NB4 (cell line): ENCODE results near the gene CASKIN2.
"Not testable (repeated sequence)": the region's sequence is repeated elsewhere in the genome, so short reads cannot be mapped to it uniquely, and the experiment has no call there.

ENCODE experiments used
- DNase-seq: peaks from one replicate; pipeline ENCODE4 v3.0.0; 2010; ENCODE audit warnings: low read depth
- H3K4me3 ChIP-seq: one replicate; pipeline ENCODE4 v1.5.1; 2011; ENCODE audit warnings: mild to moderate bottlenecking, low read depth, low read length, moderate library complexity
- MYC ChIP-seq: IDR thresholded peaks from 2 replicates; pipeline ENCODE4 v1.6.1; 2011; ENCODE audit warnings: low read depth, low read length
- POLR2A ChIP-seq: IDR thresholded peaks from 2 replicates; pipeline ENCODE4 v1.6.1; 2011; ENCODE audit warnings: mild to moderate bottlenecking; ENCODE audit not compliant: insufficient read length; ENCODE audit errors: extremely low read depth
- TF ChIP-seq, protein P1 (sequence below): IDR thresholded peaks from 2 replicates; pipeline ENCODE4 v1.6.1; 2011; ENCODE audit warnings: low read depth, low read length
- TF ChIP-seq, protein P2 (sequence below): IDR thresholded peaks from one replicate; pipeline ENCODE4 v1.5.1; 2012; ENCODE audit warnings: low read depth, low read length

The CASKIN2 gene

DNA sequence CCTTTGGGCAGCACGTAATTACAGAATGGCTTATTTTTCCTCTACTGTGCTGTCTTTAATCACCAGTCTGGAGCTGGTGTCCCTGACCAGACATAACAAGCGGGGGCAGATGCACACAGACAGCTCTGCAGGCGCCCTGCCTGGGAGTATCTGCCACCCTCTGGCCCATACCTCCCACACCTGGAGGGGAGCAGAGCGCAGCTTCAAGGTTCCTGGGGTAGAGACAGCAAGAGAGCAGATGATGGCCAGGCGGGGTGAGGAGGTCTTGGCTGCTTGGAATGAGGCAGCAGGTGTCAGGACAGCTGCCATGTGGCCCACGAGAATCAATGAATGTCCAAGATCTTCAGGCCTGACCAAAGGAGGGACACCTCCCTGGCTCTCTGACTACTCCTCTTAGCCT is 35.1 kb downstream of the CASKIN2 start:
- no peak for DNase-seq
- no peak for TF ChIP-seq POLR2A
- TF ChIP-seq, protein P1, sequence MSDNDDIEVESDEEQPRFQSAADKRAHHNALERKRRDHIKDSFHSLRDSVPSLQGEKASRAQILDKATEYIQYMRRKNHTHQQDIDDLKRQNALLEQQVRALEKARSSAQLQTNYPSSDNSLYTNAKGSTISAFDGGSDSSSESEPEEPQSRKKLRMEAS = no peak
- TF ChIP-seq MYC = no peak
- TF ChIP-seq, protein P2, sequence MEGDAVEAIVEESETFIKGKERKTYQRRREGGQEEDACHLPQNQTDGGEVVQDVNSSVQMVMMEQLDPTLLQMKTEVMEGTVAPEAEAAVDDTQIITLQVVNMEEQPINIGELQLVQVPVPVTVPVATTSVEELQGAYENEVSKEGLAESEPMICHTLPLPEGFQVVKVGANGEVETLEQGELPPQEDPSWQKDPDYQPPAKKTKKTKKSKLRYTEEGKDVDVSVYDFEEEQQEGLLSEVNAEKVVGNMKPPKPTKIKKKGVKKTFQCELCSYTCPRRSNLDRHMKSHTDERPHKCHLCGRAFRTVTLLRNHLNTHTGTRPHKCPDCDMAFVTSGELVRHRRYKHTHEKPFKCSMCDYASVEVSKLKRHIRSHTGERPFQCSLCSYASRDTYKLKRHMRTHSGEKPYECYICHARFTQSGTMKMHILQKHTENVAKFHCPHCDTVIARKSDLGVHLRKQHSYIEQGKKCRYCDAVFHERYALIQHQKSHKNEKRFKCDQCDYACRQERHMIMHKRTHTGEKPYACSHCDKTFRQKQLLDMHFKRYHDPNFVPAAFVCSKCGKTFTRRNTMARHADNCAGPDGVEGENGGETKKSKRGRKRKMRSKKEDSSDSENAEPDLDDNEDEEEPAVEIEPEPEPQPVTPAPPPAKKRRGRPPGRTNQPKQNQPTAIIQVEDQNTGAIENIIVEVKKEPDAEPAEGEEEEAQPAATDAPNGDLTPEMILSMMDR = no peak
- no peak overlapping the region for H3K4me3 ChIP-seq

DNA sequence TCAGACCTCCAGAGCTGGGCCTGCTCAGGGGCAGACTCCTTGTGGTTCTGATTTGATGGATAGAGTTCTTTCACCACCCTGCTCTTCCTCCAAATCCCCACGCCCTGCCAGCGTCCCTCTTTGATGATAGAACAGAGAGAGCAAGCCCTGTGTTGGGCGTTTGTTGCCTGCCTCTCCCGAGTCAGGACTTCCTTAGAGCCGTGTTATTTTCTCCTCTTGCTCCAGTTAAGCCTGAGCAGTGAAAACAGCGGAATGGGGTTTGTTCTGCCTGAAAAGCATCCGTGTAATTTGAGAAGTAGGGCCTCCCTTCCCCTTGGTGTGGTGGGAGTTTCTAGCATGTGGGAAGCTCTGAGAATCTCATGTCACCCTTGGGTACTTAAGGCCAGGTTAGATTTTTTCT is 36.8 kb downstream of the CASKIN2 start:
- H3K4me3 ChIP-seq = no peak overlapping the region
- no peak for DNase-seq
- TF ChIP-seq MYC = no peak
- TF ChIP-seq, protein P1 = no peak
- TF ChIP-seq, protein P2 = no peak
- no peak for TF ChIP-seq POLR2A

DNA sequence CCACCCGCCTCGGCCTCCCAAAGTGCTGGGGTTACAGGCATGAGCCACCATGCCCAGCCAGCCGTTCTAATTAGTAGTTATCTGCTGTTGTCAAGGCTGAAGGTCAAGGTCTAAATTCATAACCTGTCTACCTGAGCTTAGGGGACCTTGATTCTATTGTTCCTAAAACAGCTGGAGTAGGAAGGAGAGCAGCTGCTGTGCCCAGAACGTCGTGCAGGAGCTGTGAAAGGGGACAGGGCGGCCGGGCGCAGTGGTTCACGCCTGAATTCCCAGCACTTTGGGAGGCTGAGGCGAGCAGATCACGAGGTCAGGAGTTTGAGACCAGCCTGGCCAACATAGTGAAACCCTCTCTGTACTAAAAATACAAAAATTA is 37.9 kb downstream of the CASKIN2 start:
- not testable (repeated sequence) for DNase-seq, H3K4me3 ChIP-seq

DNA sequence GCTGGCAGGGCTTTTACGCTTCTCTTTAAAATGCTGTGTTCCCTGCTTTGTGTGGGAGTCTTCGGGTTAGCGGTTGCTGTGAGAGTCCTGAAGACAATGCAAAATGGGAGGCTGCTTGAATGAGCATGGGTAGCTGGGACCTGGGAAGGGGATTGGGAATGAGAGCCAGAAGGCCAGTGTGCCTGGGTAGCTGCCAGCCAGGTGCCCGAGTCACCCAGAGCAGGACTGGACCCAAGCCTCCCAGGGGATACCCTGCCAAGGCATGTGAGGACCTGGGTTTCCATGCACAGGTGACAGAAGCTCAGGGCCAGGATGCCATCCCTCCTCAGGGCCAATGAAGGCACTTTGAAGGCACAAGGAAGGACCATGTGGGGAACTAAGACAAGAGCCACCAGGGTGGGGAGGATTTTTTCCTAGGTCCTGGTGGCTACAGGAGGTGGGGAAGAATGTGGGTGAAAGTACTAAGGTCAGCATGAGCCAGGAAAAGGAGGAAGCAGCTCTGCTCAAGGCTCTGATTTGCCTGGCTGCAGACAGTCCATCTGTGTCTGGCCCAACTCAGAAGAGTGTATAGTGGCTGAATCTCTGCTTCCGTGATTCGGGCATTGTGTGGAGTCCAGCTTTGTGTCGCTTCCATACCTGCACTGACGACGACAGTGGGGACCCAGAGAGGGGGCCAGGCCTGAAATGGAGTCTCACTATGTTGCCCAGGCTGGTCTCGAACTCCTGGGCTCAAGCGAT is 38.4 kb downstream of the CASKIN2 start:
- no peak overlapping the region for H3K4me3 ChIP-seq
- TF ChIP-seq MYC (no peak), POLR2A (no peak)
- TF ChIP-seq, protein P2 = no peak
- TF ChIP-seq, protein P1 = no peak
- no peak for DNase-seq

DNA sequence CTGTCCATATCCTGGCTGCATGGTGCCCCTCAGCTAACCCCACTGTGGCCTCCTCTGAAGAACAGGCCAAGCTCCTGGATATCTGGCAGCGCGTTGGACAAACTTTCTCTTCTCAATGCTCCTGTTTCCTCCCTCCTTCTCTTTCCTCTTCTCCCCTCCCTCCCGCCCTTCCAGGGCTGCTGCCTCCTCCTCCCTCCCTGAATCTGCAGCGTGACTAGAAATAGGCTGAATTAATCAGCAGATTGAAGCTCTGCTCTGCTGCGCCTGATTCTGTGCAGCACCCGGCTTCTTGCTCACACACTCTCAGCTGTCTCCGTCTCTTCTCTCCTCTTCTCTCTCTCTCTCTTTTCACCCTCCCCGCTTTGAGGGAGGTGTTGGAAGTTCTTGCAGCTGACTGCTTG is 39.1 kb downstream of the CASKIN2 start:
- DNase-seq = no peak
- no peak overlapping the region for H3K4me3 ChIP-seq
- no peak for TF ChIP-seq POLR2A
- TF ChIP-seq, protein P1 = no peak
- no peak for TF ChIP-seq MYC

DNA sequence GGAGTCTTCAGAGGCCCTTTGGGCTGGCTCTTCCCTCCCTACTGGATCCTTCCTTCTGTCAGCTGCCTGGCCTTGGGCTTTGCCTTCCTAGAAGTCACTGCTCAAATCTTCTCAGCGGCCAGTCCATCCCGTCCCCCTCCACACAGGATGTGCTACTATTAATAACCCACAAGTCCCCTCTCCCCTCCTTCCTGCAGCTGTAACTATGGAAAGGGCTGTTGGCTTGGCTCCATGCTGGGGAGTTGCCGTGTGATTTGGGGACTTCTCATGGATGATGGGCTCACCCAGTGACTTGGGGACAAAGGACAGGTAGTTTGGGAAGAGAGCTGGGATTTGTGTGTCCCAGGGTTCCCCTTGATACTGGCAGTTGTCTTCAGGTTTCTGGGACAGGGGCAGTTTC is 39.5 kb downstream of the CASKIN2 start:
- no peak for TF ChIP-seq MYC
- TF ChIP-seq, protein P1 = no peak
- no peak for TF ChIP-seq POLR2A
- TF ChIP-seq, protein P2 = no peak
- no peak for DNase-seq
- no peak overlapping the region for H3K4me3 ChIP-seq

DNA sequence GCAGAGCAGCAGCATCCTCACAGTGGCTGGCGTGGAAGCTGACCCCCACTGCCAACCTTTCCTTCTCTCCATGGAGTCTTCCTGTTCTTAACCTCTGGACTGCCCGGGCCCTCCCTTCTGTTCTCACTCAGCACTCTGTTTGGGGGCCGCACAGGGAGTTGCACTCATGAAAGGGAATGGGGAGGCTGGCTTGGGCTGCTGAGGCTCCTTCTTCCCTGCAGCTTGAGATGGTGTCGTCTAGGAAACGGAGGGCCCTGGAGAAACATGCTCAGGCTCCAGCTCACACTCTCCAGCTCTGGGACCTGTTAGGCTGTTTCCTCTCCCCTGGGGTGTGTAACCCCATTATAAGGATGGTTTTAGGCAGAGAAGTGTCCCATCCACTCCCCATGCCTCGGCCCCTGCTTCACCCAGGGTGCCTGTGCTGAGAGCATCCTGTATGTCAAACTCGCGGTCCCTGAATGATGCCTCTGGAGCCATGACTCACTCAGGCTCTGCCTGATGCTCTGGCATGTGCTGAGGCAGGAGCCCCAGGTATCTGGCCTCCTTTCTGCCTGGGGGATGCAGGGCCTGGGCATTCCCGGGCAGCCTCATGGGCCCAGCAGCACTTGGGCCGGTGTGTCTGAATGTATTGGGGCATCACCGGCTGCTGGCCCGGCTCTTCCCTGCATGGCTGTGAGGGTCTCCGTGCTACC is 40.0 kb downstream of the CASKIN2 start:
- TF ChIP-seq POLR2A = no peak
- TF ChIP-seq, protein P1 = no peak
- TF ChIP-seq MYC = no peak
- TF ChIP-seq, protein P2 = no peak
- H3K4me3 ChIP-seq = no peak overlapping the region
- DNase-seq = no peak
